Glomerular visceral epithelial cell (primary cell): ENCODE results near the gene ATG2B.
"Not testable (repeated sequence)": the region's sequence is repeated elsewhere in the genome, so short reads cannot be mapped to it uniquely, and the experiment has no call there.

Source experiments
- DNase-seq: peaks from one replicate; pipeline ENCODE4 v3.0.0-alpha.2; 2016; ENCODE audit errors: extremely low spot score

Gene ATG2B

DNA sequence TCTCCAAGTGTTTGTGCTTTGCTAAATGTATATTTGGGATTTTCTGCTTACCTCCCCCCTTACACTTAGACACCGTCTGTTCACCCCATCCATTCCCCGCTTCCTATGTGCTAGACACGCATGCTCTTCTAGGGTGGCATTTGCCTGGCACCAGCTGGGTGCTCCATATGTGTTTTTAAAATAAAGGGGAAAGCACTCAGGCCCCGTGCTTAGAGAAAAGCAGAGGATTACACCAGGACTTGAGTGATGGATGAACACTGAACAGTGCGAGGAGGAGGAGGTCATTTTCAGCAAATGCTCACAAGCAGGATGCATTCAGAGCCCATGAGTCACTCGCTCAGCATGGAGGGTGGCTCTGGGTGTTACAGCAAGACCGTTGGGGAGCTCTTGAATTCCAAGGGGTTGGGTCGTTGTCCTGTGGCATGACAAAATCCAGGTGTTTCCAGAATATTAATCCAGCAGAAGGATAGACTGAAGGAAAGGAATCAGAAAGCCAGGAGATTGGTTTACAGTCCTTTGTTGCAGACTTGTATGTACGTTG is 110.1 kb downstream of the ATG2B start:
- DNase-seq, result peak; percentile 79

DNA sequence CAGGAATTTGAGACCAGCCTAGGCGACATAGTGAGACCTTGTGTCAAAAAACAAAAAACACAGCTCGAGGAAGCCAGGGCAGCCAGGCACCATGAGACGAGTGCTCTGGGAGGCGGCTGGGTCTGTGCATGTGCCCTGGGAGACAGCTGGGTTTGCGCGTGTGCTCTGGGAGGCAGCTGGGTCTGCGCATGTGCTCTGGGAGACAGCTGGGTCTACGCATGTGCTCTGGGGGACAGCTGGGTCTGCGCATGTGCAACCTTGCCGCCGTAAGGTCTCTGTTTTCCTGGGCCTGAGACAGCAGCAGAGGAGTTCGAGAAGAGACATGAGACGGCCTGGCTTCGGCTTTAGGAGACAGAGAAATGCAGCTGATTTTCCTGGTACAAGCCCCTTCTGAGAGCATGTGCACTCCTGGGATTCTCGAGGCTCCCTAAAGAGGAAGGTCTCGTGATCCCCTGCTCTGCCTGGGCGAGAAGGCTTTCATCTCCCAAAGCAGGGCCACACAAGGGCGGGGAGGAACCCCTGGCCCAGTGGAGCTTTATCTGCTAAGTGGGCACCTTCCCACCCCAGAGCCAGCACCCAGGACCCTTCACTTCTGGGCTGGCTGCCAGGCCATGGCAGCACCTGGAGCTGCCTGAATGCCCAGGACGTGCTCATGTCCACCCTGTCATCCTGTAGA is 110.7 kb downstream of the ATG2B start:
- DNase-seq, result no peak

DNA sequence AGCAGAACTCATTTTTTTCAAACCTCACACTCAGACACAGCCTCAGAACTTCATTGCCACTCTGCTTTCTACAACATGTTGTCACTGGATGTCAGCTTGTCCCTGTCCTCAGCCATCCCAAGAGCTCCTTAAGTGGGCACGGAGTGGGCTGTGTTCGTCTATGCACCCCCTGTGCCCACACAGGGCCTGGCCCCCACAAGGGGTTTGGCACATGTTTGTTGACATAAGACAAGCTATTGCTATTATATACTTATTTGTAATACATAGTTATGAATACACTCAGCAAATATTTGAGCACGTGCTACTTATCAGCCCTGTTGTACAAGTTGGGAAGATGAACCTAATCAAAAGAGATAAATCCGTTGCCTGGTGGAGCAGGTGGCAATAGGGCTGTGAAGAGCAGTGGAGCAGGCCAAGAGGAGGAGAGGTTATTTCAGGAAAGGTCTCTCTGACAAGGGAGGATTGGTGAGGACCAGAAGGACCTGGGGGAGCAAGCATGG is 111.4 kb downstream of the ATG2B start:
- DNase-seq, result no peak

DNA sequence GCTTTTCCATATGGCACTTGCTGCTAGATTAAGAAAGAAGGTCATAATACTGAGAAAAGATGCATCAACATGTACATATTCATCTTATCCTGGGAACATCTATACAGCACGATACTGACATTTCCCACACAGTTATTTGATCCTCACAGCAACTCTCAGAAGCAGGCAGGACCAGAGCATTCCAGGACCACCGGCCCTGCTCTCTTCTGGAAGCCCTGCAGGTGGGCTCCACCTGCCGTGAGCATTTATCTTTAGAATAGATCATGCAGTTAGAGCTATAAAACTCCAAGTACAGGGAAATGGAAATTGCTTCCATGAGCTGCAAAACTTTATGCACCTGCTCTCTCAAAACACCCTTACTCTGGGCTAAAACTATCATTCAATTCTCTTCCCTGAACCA is 112.7 kb downstream of the ATG2B start:
- no peak for DNase-seq

DNA sequence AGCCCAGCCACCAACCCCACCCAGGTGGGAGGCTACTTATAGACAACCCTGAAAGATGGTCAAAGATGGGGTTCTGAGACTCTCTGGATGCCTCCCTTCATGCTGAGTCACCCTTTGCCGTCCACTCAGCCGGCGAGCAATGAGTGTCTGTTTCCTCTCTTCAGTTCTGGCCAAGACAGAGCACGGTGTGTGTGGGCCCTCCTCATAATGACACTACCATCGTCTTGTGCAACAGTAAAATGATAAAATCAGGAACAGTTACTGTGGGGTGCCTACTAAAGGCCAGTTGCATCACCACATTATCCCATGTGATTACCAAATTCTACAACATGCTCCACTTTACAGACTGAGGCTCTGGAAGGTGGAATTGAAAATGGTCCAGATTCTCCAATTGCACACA is 114.1 kb downstream of the ATG2B start:
- DNase-seq, result peak; percentile 42

DNA sequence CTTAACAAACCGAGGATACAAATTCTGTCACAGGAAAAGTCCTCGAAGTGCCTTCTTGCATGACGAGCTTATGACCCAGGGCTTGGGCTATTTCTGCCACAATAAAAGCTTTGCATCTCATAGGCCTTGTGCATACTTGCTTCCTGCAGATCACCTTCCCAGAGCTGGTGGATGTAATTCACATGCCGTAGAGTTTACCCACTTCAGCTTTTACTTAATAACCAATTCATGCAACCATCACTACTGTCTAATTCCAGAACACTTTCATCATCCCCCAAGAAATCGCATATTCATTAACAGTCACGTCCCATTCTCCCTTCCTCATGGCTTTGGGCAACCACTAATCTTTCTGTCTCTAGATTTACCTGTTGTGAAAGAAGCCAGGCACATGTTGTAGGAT is 116.1 kb downstream of the ATG2B start:
- peak; percentile 33 for DNase-seq

DNA sequence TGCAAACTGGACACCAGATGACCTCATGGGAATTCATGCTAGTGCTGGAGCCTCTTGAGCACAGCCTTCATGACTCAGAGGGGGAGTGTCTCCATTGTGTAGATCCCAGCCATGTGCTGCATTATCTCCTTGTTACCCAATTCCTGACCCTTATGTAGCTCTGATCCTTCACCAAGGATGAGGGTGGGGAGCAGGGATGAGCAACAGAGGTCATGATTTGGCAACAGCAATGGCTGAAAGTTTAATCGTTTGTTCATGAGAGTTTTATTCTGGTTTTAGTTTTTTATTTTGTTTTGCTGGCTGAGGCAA is 116.6 kb downstream of the ATG2B start:
- peak; percentile 78 for DNase-seq

DNA sequence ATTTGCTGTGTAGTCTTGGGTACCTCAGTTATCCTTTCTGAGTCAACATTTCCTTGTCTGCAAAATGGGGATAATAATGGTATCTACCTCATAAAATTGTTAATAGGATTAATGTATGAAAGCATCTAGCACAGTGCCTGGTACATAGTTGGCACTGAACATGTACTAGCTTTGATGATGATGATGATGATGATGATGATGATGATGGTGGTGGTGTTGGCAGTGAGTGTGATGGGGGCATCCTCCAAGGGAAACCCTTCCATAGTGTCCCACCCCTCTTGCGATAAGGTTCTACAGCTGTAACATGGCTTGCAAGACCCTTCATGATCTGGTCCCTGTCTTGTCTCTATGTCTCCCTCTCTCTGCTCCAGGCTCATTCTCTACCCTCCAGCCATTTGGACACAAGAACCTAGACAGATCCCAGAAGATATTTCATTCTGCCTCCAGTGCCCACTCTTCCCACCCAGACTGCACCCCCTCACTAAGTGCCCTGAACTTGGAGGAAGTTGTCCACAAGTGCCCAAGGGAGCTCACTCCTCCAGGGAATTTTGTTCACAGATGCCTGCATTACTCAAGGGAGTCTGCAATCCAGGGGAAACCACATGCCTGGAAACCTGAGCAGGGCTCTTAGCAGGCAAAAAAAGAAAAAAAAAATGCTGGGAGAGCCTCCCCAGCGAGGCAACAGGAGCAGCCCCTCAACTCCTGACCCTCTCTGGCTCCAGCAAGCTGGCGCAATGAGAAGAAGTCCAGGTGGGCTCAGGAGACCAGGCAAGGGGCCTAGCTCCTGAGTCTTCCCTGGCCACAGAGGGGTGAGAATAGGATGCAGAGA is 117.2 kb downstream of the ATG2B start:
- DNase-seq, result peak; percentile 45

DNA sequence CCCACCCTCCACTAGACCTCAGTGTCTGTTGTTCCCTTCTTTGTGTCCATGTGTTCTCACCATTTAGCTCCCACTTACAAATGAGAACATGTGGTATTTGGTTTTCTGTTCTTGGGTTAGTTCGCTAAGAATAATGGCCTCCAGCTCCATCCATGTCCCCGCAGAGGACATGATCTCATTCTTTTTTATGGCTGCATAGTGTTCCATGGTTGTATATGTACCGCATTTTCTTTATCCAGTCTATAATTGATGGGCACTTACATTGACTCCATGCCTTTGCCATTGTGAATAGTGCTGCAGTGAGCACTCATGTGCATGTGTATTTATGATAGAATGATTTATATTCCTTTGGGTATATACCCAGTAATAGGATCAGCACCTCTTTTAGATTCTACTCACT is 118.1 kb downstream of the ATG2B start:
- DNase-seq, result not testable (repeated sequence)

DNA sequence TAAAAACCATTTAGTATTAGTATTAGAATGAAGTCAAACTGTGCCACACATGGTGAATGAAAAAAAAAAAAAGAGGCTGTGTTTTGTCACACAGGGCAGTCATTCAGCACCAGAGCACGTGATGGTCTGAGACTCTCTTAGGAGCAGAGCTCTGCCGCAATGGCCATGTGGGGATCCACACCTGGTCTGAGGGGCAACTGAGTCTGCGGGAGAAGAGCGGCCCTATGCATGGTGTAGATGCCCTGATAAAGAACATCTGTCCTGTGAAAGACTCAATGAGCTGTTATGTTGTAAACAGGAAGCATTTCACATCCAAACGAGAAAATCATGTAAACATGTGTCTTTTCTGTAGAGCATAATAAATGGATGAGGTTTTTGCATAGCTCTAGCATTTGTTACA is 119.4 kb downstream of the ATG2B start:
- no peak for DNase-seq

DNA sequence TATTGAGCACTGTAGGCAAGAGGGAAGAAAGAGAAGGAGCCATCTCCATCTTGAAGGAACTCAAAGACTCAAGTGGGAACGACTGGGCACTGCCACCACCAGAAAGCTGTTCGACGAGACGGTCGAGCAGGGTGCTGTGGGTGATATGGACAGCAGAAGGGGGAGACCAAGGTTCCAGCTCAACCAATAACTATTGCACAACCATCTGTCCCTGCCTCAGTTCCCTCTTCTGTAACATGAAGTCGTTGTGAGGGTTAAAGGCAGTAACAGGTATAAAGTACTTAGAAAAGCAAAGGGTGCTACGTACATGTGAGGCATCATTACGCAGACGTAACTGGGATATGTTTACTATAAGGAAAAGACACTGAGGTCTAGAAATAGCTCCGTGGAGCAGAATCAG is 121.0 kb downstream of the ATG2B start:
- no peak for DNase-seq

DNA sequence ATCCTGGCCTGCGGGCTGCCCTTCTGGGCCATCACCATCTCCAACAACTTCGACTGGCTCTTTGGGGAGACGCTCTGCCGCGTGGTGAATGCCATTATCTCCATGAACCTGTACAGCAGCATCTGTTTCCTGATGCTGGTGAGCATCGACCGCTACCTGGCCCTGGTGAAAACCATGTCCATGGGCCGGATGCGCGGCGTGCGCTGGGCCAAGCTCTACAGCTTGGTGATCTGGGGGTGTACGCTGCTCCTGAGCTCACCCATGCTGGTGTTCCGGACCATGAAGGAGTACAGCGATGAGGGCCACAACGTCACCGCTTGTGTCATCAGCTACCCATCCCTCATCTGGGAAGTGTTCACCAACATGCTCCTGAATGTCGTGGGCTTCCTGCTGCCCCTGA is 122.5 kb downstream of the ATG2B start:
- DNase-seq, result no peak

DNA sequence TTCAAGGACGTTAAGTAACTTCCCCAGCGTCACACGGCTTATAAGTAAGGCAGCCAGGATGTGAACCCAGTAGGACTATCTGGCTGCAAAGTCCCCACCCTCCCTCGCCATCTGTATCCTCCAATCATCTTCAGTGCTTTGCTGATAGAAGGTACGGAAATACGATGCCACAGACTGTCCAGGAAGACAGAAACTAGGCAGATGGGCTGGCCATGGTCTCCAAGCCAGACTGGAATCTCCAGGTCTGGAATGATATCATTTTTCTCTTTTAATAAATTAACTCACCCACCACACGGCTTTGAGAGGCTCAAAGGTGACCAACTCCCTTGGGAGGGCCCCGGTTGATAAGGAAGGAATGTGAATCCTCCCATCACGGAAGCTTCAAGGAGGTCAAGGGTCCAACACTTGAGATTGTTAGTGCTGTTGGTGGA is 123.4 kb downstream of the ATG2B start:
- no peak for DNase-seq

DNA sequence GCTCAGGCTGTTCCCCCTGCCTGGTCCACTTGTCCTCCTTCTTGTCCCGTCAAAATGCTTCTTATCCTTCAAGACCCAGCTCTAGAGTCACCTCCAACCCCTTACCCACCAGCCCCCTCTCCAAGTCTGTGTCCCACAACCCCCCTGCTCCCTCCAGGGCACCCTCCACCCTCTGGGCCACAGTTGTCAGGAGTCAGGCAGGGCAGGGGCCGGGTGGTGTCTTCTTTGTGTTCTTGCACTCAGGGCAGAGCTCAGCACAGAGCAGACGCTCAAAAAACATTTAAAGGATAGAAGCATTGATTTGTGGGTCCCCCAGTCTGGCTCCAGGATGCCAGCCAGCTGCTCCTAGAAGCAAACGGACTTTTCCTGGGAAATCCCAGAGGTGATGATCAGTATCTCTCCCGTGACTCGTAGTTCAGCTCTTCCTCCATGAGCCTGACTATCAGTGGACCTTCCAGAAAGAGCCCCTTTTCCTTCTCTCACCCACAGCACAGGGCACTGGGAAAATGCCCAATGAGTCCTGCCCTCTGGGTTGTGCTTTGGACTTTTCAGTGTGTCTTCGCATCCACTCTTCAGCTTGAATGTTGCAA is 124.4 kb downstream of the ATG2B start:
- DNase-seq, result no peak

DNA sequence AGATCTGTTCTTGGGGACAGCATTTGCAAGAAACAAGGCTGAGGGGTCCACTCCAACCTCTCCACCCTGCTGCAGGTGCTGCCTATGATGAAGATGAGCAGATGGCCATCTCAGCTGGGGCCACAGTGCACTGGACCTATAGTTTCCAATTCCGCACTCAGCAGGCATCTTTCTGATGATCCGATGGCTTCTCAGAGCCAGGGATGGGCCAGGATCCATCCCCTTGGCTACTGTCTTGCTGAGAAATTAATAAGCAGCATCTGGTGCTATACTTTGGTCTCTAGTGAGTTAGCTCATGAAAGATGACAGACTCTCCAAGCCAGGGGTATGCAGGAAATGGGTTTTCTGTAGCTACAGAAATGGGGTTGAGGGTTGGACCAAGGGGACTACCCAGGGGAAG is 125.5 kb downstream of the ATG2B start:
- DNase-seq, result no peak

DNA sequence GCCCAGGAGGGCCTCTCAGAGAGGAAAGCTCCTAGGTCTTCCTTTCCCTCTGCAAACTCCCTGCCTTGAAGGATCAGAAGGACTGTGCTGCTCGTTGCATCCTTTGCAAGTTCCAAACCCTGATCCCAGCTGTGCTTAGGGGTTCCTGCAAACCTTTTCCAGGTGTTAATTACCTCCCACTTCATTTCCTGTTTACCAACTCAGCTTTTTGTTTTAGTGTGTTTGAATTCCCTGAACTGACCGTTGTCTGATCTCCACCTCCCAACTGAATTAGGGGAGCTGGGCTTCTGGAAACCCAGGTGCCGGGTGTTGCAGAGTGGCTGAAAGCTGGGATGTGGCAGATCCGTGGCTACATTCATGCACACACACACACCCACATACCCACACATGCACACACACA is 127.7 kb downstream of the ATG2B start:
- no peak for DNase-seq

DNA sequence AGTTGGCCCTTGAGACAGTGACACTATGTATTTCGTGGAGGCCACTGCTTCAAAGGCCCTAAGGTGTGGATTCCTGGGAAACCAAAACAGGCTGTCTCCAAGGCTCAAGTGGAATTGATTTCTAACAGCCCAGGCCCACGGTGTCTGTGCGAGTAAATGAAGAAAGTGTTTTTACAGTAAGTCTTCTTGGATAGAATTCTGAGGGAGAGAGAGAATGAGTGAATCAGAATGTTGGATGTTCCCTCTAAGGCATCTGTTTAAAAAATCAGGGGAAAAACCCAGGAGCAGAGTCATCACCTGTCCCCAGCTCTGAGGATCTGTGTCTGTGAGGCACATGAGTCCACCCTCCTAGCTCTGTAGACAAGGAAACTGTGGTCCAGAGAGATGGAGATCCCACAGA is 129.5 kb downstream of the ATG2B start:
- no peak for DNase-seq

DNA sequence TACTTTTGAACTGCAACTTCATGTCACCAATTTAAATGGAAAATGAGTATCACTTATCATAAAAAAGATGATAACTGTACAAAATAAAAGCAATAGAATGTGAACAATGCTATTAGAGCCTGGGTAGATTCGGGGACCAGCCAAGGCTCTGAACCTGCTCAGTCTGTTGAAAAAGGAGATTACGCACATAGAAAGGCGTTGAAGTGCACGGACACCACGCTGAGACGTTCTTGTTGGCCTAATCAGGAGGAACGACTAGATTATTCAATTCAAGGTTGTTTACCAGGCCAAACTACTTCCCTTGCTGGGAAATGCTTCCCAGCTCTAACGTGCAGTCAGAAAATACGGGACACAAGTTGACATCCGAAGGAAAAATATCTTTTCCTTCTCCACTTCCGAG is 130.6 kb downstream of the ATG2B start:
- no peak for DNase-seq

DNA sequence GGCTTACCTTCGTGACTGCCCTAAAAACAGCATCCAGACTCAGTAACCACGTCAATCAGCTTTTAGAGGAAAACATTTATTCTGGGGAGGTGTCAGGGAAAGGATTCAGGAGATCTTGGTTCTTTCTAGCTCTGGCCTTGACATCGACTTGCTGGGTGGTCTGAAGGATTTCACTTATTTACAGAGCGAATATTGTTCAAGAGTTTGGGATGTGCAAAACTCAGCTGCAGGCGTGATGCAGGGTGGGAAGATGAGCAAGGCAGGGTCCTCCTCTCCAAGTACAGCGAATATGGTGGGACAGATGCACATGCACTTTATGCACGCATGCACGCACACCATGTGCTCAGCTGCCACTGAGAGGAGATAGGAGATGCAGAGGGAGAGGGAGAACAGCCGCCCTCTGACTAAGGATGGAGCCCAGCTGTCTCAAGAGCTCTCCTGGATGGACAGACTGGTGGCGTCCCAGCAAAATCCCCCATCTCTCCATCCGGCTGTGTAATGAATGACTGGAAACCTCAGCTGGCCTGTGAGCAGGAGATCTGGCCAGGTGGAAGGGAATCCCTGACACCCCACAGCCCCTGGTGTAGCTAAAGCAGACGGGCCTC is 131.5 kb downstream of the ATG2B start:
- DNase-seq, result no peak

DNA sequence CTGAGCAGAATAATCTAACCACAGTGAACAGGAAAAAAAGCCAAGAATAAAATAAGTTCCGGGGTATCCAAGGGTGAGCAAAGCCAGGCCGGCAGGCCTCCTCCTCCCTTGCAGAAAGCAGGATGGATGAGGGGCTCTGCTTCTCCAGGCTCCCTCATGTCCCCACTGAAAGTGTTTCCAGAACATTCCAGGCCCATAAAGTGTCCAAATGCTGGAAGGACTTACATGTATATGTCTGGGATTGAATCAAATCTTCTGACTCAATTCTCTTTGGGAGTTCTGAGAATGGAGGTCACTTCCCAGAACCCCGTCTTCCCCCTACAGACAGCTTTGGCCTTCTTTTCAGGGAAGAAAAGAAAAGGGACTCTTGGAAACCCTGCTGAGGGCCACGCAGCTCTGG is 132.1 kb downstream of the ATG2B start:
- DNase-seq, result no peak

DNA sequence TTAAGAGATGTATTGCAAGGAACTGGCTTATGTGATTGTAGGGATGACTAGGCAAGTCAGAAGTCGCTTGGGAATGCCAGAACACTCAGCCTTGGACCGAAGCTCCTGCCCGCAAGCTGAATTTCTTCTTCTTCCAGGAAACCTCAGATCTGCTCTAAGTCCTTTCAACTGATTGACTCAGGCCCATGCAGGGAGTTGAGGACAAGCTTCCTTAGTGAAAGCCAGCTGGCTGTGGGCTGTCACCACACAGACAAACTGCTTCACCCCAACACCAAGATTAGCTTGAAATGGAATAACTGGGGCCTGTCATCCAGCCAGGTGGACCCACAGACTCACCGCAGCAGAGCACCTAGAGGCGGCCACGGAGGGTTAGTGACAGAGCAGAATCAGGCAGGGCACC is 133.8 kb downstream of the ATG2B start:
- DNase-seq, result no peak
